Transverse colon (tissue), 4 donors: ENCODE data around the gene SERGEF. TPM values are rescaled to one million over a fixed set of nuclear protein-coding genes. Genes with fewer than 3 reads are reported as not detected.
"Not testable (repeated sequence)": the region's sequence is repeated elsewhere in the genome, so short reads cannot be mapped to it uniquely, and the experiment has no call there.

Experiments
- DNase-seq: peaks from one replicate; pipeline ENCODE4 v3.0.0-alpha.2; 2019
- H3K27ac ChIP-seq, 4 donors: fragments of 200-600 bp; sonication (generic); 2 replicates each; pipeline ENCODE4 v1.5.1; 2016 to 2018; ENCODE audit warnings: inconsistent platforms in 4 of 4
- H3K27me3 ChIP-seq: fragments of 200-600 bp; sonication (generic); 2 replicates; pipeline ENCODE4 v1.5.1; 2017; ENCODE audit warnings: inconsistent platforms
- H3K36me3 ChIP-seq, 4 donors: fragments of 200-600 bp; sonication (generic); 2 replicates each; pipeline ENCODE4 v1.5.1; 2017 to 2019; ENCODE audit warnings: inconsistent platforms in 4 of 4
- H3K4me1 ChIP-seq, 4 donors: fragments of 200-600 bp; sonication (generic); 2 replicates each; pipeline ENCODE4 v1.5.1; 2017 to 2020; ENCODE audit warnings: inconsistent platforms in 4 of 4
- H3K4me3 ChIP-seq, 4 donors: fragments of 200-600 bp; sonication (generic); 1 replicate in 1 of 4; 2 replicates in 3 of 4; pipeline versions ENCODE4 v1.5.1 to v1.6.1; 2017 to 2019; ENCODE audit warnings: inconsistent platforms in 4 of 4
- H3K9me3 ChIP-seq, 2 donors: fragments of 200-600 bp; sonication (generic); 2 replicates each; pipeline ENCODE4 v1.5.1; 2017 to 2019; ENCODE audit warnings: inconsistent platforms in 2 of 2
- EP300 ChIP-seq: sonication (generic); formaldehyde crosslinking; IDR thresholded peaks from one replicate; pipeline ENCODE4 v1.6.1; 2017; ENCODE audit warnings: antibody characterized with exemption, low read depth
- POLR2A ChIP-seq: fragments of 450-650 bp; IDR thresholded peaks from one replicate; pipeline ENCODE4 v1.6.1; 2016; ENCODE audit warnings: antibody characterized with exemption, mild to moderate bottlenecking, moderate library complexity
- POLR2AphosphoS5 ChIP-seq, 3 donors: sonication (generic); formaldehyde crosslinking; IDR thresholded peaks; one replicate each; pipeline ENCODE4 v1.6.1; 2016; ENCODE audit warnings: antibody characterized with exemption in 3 of 3
- WGBS, 2 donors: methylation state at CpG; one replicate each; pipeline ENCODE4 v1.1.5; 2018; ENCODE audit warnings: low coverage in 1 of 2; 5-methylcytosine and 5-hydroxymethylcytosine counted together
- in situ Hi-C, 4 donors: fragments of 200-750 bp; cut with MboI; loops; one replicate each; pipeline versions ENCODE4 v1.15.0 to v1.15.1; 2017; ENCODE audit warnings: low sequenced_read_pairs in 3 of 4, low pct_ligation_motif_present in 1 of 4, low pct_unique_long_range_greater_than_20kb in 1 of 4
- intact Hi-C: fragments of 100-400 bp; cut with DNase I; formaldehyde crosslinking; loops from one replicate; pipeline ENCODE4 v1.15.1; 2023; ENCODE audit warnings: low total_unique reads
- total RNA-seq, 4 donors: library from RNA; depleted of rRNA; stranded (reverse); fragments of >200 nt; gene quantifications; one replicate each; pipeline ENCODE4 v1.1.0, GENCODE V29; 2016
- TF ChIP-seq, protein P1 (sequence below), 5 experiments: fragments of 200-600 bp in 3 of 5; fragments of 450-650 bp in 2 of 5; sonication (generic) in 3 of 5; IDR thresholded peaks; 1 replicate in 2 of 5; 2 replicates in 3 of 5; pipeline ENCODE4 v1.5.1; 2016 to 2017; ENCODE audit warnings: antibody characterized with exemption in 5 of 5, inconsistent platforms in 3 of 5, mild to moderate bottlenecking in 2 of 5, moderate library complexity in 1 of 5

SERGEF gene
- total RNA-seq, 4 donors from 2014 or later, result 11.6 to 28.9 (median 19.1) TPM

GRCh38 chr11:18010121-18010670, 2.7 kb downstream of the SERGEF start:
- no peaks in the 10 kb centered on the region for H3K27me3 ChIP-seq
- H3K4me3 ChIP-seq, result no peak overlapping the region
- no peak for DNase-seq
- intact Hi-C loops (loop anchor here (10.0 kb wide), 1 partner anchor 95 kb away; the partner anchor contains the start of gene SAAL1), in situ Hi-C loops (no loop called here)
- H3K36me3 ChIP-seq, result no peaks in the 10 kb centered on the region
- TF ChIP-seq, protein P1, sequence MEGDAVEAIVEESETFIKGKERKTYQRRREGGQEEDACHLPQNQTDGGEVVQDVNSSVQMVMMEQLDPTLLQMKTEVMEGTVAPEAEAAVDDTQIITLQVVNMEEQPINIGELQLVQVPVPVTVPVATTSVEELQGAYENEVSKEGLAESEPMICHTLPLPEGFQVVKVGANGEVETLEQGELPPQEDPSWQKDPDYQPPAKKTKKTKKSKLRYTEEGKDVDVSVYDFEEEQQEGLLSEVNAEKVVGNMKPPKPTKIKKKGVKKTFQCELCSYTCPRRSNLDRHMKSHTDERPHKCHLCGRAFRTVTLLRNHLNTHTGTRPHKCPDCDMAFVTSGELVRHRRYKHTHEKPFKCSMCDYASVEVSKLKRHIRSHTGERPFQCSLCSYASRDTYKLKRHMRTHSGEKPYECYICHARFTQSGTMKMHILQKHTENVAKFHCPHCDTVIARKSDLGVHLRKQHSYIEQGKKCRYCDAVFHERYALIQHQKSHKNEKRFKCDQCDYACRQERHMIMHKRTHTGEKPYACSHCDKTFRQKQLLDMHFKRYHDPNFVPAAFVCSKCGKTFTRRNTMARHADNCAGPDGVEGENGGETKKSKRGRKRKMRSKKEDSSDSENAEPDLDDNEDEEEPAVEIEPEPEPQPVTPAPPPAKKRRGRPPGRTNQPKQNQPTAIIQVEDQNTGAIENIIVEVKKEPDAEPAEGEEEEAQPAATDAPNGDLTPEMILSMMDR (IDR thresholded peaks at IDR 0.05), result no peak
- TF ChIP-seq EP300 (no peak), POLR2A (no peak), POLR2AphosphoS5 (IDR thresholded peaks at IDR 0.05) (no peak)
- H3K4me1 ChIP-seq, result peaks cover 2 to 17% (median 10%) of the 10 kb centered on the region in 4 donors
- no peaks in the 10 kb centered on the region for H3K9me3 ChIP-seq
- no peak overlapping the region for H3K27ac ChIP-seq

DNA sequence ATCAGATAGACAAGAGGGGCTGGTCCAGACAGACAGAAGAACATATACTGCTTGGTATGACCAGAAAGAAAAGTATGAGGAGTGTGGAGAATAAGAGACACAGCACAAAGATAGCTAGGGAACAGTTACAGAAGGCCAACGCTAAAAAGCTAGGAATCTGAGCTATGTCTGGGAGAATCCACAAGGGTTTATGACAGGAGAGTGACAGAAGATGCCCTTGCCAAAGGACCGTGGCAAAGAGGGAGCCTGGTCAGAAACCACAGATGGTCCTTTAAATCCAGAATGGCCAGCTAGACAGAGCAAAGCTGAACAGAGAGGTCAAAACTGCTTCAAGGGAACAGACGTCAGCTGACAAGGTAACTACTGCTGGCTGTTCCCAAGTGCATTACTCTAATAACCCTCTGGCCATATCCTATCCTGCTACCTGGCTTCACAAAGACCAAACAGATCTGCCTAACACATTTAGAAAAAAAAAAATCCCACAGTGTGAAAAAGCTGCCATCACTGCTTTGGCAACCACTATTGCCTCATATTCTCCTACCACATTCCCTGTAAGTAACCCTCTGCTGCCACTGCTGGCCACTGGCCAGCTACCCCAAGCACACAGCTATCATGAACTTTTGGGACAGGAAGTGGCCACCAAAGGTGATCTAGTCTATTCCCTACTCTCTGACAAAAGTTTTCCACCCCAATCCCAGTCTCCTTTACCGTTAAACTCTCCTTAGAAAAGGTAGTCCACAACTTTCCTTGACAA, 7.3 kb downstream of the SERGEF start:
- Histone ChIP-seq H3K4me1 (no peaks in the 10 kb centered on the region), H3K9me3 (no peaks in the 10 kb centered on the region), H3K4me3 (no peak overlapping the region), H3K27ac (no peak overlapping the region), H3K27me3 (no peaks in the 10 kb centered on the region), H3K36me3 (peaks cover 0 to 18% (median 0%) of the 10 kb centered on the region in 4 donors)
- DNase-seq, result no peak
- in situ Hi-C loops, result loop anchor here in 1 of 4 donors (10.0 kb wide), 1 partner anchor 99 kb away; the partner anchor contains the start of gene SAAL1
- WGBS, 2 donors, result 84 to 97% methylated on average over 3 to 4 of the region's 4 CpGs
- TF ChIP-seq EP300, result no peak
- no peak for TF ChIP-seq POLR2A
- TF ChIP-seq, protein P1 (IDR thresholded peaks at IDR 0.05), result no peak
- no peak for TF ChIP-seq POLR2AphosphoS5 (IDR thresholded peaks at IDR 0.05)
- intact Hi-C loops, result no loop called here

DNA sequence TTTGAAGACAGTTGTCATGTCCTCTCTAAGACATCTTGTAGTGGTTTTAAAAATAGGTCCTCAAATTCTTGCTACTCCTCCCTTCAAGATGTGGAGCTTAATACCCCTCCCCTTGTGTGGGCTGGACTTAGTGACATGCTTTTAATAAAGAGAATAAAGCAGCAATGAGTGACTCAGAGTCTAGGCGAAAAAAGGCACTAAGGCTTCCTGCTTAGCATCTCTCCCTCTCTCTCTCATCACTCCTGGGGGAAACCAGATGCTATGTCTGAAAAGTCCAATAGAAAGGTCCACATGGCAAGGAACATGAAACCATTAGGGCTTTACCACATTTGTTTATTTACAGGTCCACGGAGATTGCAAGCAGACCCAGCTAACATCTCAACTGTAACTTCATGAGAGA, 11.7 kb downstream of the SERGEF start:
- H3K27ac ChIP-seq, result no peak overlapping the region
- H3K9me3 ChIP-seq, result no peaks in the 10 kb centered on the region
- WGBS, 2 donors, result 83 to 87% methylated on average over 1 to 2 of the region's 2 CpGs
- intact Hi-C loops (no loop called here), in situ Hi-C loops (loop anchor here in 1 of 4 donors (10.0 kb wide), 1 partner anchor 104 kb away; the partner anchor contains the start of gene SAAL1)
- no peak for DNase-seq
- H3K4me1 ChIP-seq, result no peaks in the 10 kb centered on the region
- H3K4me3 ChIP-seq, result no peak overlapping the region
- peaks cover 0 to 30% (median 5%) of the 10 kb centered on the region in 4 donors for H3K36me3 ChIP-seq
- no peaks in the 10 kb centered on the region for H3K27me3 ChIP-seq
- TF ChIP-seq, protein P1 (IDR thresholded peaks at IDR 0.05), result no peak
- no peak for TF ChIP-seq POLR2AphosphoS5 (IDR thresholded peaks at IDR 0.05)
- TF ChIP-seq EP300, result no peak
- no peak for TF ChIP-seq POLR2A

- no peaks in the 10 kb centered on the region for H3K9me3 ChIP-seq
- no peak overlapping the region for H3K27ac ChIP-seq
- 100% methylated on average over 1 of the region's 1 CpG for WGBS, 2 donors
- no peaks in the 10 kb centered on the region for H3K27me3 ChIP-seq
- TF ChIP-seq, protein P1 (IDR thresholded peaks at IDR 0.05), result no peak
- no peak for TF ChIP-seq EP300
- no peak for TF ChIP-seq POLR2A
- TF ChIP-seq POLR2AphosphoS5 (IDR thresholded peaks at IDR 0.05), result no peak
- no peak for DNase-seq
- intact Hi-C loops, result no loop called here
- H3K4me3 ChIP-seq, result no peak overlapping the region
- H3K4me1 ChIP-seq, result no peaks in the 10 kb centered on the region
- in situ Hi-C loops, result loop anchor here in 1 of 4 donors (10.0 kb wide), 1 partner anchor 104 kb away; the partner anchor contains the start of gene SAAL1
- peaks cover 0 to 30% (median 5%) of the 10 kb centered on the region in 4 donors for H3K36me3 ChIP-seq
These were observed 12.1 kb downstream of the SERGEF start for GRCh38 chr11:18000760-18001159.

GRCh38 chr11:18000128-18000527, 12.7 kb downstream of the SERGEF start:
- H3K9me3 ChIP-seq, H3K4me1 ChIP-seq, H3K27me3 ChIP-seq, H3K4me3 ChIP-seq, H3K27ac ChIP-seq, DNase-seq, intact Hi-C loops: not testable (repeated sequence)
- peaks cover 0 to 30% (median 5%) of the 10 kb centered on the region in 4 donors for H3K36me3 ChIP-seq
- 89 to 100% methylated on average over 4 of the region's 4 CpGs for WGBS, 2 donors
- in situ Hi-C loops, result loop anchor here in 1 of 4 donors (10.0 kb wide), 1 partner anchor 105 kb away; the partner anchor contains the start of gene SAAL1
